ENCODE data around the gene NAALADL2. TPM values are rescaled to one million over a fixed set of nuclear protein-coding genes. Genes with fewer than 3 reads are reported as not detected.

Gene NAALADL2
- polyA plus RNA-seq, 1 donor from 2014 or later = 1.6 TPM

DNA sequence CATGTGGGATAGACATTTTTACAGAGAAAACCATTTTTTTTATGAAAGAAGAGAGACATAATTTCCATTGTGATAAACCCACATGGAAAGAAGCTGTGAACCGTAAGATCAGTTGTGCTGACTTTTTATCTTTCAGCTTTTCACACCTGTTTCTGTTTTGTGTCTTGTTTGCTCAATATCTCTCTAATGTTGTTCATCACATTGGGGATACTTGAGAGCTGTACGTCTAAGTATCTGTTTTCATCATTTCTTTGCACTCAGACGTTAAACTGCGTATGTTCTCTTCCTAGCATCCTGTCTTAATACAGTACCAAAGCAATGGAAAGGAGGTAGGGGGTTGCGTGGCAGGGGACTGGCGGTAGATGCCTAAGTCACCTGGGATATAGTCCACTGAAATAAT is 449.0 kb downstream of the NAALADL2 start:
- Histone ChIP-seq H3K27ac (ENCODE audit: low read length) (no peak overlapping the region), H3K9me2 (ENCODE audit: insufficient read depth, low read length) (no peaks in the 10 kb centered on the region), H3K27me3 (ENCODE audit: insufficient read depth, low read depth, low read length) (no peaks in the 10 kb centered on the region), H3K4me2 (ENCODE audit: low read length) (no peak overlapping the region), H3K9ac (ENCODE audit: low read length) (no peak overlapping the region), H4K20me1 (ENCODE audit: insufficient read depth) (no peaks in the 10 kb centered on the region), H2AFZ (ENCODE audit: low read depth, low read length) (no peak overlapping the region), H3K9me3 (ENCODE audit: low read length) (no peaks in the 10 kb centered on the region), H3K36me3 (ENCODE audit: insufficient read depth, low read length) (no peaks in the 10 kb centered on the region), H3F3A (ENCODE audit: insufficient read depth, low read length, poor library complexity, severe bottlenecking) (no peaks in the 10 kb centered on the region), H3K4me3 (ENCODE audit: low read length) (no peak overlapping the region), H3K79me2 (replicated peaks; ENCODE audit: insufficient read depth, low read length) (no peaks in the 10 kb centered on the region)
- TF ChIP-seq POLR2AphosphoS5 (IDR thresholded peaks at IDR 0.05) (no peak), SMC3 (conservative IDR thresholded peaks at IDR 0.05; ENCODE audit: poor library complexity) (no peak), MXI1 (conservative IDR thresholded peaks at IDR 0.05; ENCODE audit: poor library complexity, severe bottlenecking) (no peak), TAF1 (IDR thresholded peaks at IDR 0.05; ENCODE audit: low read depth) (no peak), EZH2 (IDR thresholded peaks at IDR 0.05; ENCODE audit: borderline replicate concordance, insufficient read depth, low read length, poor library complexity, severe bottlenecking) (no peak), EP300 (conservative IDR thresholded peaks at IDR 0.05; ENCODE audit: poor library complexity, severe bottlenecking) (no peak), RAD21 (conservative IDR thresholded peaks at IDR 0.05) (no peak)
- TF ChIP-seq, protein P1, sequence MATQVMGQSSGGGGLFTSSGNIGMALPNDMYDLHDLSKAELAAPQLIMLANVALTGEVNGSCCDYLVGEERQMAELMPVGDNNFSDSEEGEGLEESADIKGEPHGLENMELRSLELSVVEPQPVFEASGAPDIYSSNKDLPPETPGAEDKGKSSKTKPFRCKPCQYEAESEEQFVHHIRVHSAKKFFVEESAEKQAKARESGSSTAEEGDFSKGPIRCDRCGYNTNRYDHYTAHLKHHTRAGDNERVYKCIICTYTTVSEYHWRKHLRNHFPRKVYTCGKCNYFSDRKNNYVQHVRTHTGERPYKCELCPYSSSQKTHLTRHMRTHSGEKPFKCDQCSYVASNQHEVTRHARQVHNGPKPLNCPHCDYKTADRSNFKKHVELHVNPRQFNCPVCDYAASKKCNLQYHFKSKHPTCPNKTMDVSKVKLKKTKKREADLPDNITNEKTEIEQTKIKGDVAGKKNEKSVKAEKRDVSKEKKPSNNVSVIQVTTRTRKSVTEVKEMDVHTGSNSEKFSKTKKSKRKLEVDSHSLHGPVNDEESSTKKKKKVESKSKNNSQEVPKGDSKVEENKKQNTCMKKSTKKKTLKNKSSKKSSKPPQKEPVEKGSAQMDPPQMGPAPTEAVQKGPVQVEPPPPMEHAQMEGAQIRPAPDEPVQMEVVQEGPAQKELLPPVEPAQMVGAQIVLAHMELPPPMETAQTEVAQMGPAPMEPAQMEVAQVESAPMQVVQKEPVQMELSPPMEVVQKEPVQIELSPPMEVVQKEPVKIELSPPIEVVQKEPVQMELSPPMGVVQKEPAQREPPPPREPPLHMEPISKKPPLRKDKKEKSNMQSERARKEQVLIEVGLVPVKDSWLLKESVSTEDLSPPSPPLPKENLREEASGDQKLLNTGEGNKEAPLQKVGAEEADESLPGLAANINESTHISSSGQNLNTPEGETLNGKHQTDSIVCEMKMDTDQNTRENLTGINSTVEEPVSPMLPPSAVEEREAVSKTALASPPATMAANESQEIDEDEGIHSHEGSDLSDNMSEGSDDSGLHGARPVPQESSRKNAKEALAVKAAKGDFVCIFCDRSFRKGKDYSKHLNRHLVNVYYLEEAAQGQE (IDR thresholded peaks at IDR 0.05; ENCODE audit: borderline replicate concordance) = no peak
- TF ChIP-seq, protein P2, sequence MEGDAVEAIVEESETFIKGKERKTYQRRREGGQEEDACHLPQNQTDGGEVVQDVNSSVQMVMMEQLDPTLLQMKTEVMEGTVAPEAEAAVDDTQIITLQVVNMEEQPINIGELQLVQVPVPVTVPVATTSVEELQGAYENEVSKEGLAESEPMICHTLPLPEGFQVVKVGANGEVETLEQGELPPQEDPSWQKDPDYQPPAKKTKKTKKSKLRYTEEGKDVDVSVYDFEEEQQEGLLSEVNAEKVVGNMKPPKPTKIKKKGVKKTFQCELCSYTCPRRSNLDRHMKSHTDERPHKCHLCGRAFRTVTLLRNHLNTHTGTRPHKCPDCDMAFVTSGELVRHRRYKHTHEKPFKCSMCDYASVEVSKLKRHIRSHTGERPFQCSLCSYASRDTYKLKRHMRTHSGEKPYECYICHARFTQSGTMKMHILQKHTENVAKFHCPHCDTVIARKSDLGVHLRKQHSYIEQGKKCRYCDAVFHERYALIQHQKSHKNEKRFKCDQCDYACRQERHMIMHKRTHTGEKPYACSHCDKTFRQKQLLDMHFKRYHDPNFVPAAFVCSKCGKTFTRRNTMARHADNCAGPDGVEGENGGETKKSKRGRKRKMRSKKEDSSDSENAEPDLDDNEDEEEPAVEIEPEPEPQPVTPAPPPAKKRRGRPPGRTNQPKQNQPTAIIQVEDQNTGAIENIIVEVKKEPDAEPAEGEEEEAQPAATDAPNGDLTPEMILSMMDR (IDR thresholded peaks at IDR 0.05; ENCODE audit: poor library complexity, severe bottlenecking) = no peak

DNA sequence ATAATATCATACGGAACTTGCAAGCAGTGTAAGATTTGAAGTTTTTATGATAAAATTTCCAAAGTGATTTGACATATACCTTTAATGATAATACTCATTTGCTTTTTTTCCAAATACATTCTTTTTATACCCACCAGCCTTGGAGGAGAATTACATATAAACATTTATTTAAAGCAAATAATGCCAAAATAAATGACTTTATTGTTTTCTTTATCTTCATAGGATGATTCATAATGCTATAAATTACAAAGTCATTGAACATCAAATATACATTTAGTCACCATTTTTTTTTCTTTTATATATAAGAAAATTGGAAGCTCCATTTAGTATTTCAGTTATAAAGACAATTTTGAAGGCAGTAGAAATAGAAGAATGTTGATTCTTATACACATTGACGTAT is 450.9 kb downstream of the NAALADL2 start:
- TF ChIP-seq EZH2 (IDR thresholded peaks at IDR 0.05; ENCODE audit: borderline replicate concordance, insufficient read depth, low read length, poor library complexity, severe bottlenecking) (no peak), TAF1 (IDR thresholded peaks at IDR 0.05; ENCODE audit: low read depth) (no peak), RAD21 (conservative IDR thresholded peaks at IDR 0.05) (no peak), EP300 (conservative IDR thresholded peaks at IDR 0.05; ENCODE audit: poor library complexity, severe bottlenecking) (no peak), POLR2AphosphoS5 (IDR thresholded peaks at IDR 0.05) (no peak), MXI1 (conservative IDR thresholded peaks at IDR 0.05; ENCODE audit: poor library complexity, severe bottlenecking) (no peak), SMC3 (conservative IDR thresholded peaks at IDR 0.05; ENCODE audit: poor library complexity) (no peak)
- TF ChIP-seq, protein P1 (IDR thresholded peaks at IDR 0.05; ENCODE audit: borderline replicate concordance) = no peak
- TF ChIP-seq, protein P2 (IDR thresholded peaks at IDR 0.05; ENCODE audit: poor library complexity, severe bottlenecking) = no peak
- no peak overlapping the region for H3K27ac ChIP-seq (ENCODE audit: low read length)
- no peaks in the 10 kb centered on the region for H3K9me3 ChIP-seq (ENCODE audit: low read length)

More for the DNA sequence above, 450.9 kb downstream of the NAALADL2 start:
- H2AFZ ChIP-seq (ENCODE audit: low read depth, low read length) = no peak overlapping the region
- no peaks in the 10 kb centered on the region for H4K20me1 ChIP-seq (ENCODE audit: insufficient read depth)
- no peak overlapping the region for H3K9ac ChIP-seq (ENCODE audit: low read length)
- H3K36me3 ChIP-seq (ENCODE audit: insufficient read depth, low read length) = no peaks in the 10 kb centered on the region
- no peaks in the 10 kb centered on the region for H3K27me3 ChIP-seq (ENCODE audit: insufficient read depth, low read depth, low read length)
- no peaks in the 10 kb centered on the region for H3K9me2 ChIP-seq (ENCODE audit: insufficient read depth, low read length)
- no peak overlapping the region for H3K4me2 ChIP-seq (ENCODE audit: low read length)
- no peak overlapping the region for H3K4me3 ChIP-seq (ENCODE audit: low read length)
- H3K79me2 ChIP-seq (replicated peaks; ENCODE audit: insufficient read depth, low read length) = no peaks in the 10 kb centered on the region
- H3F3A ChIP-seq (ENCODE audit: insufficient read depth, low read length, poor library complexity, severe bottlenecking) = no peaks in the 10 kb centered on the region
